Neural cell (in vitro differentiated cells): ENCODE data around the gene PTPRG. TPM values are rescaled to one million over a fixed set of nuclear protein-coding genes. Genes with fewer than 3 reads are reported as not detected.

Experiments
- H2AFZ ChIP-seq: fragments of 200-600, 300-800 bp; sonication (generic), shearing (Covaris generic); 2 replicates; pipeline ENCODE4 v1.6.0; 2014; ENCODE audit warnings: low read depth, mild to moderate bottlenecking, antibody characterized with exemption, low read length, moderate library complexity
- H3F3A ChIP-seq: fragments of 200-600 bp; shearing (Covaris generic); 2 replicates; pipeline ENCODE4 v1.6.1; 2016; ENCODE audit warnings: mild to moderate bottlenecking, moderate library complexity, mixed read lengths, antibody characterized with exemption, low read length; ENCODE audit not compliant: insufficient read depth, poor library complexity, severe bottlenecking
- H3K27ac ChIP-seq: fragments of 200-600, 300-800 bp; sonication (generic), shearing (Covaris generic); 2 replicates; pipeline ENCODE4 v1.5.1; 2014; ENCODE audit warnings: mild to moderate bottlenecking, low read length, moderate library complexity
- H3K27me3 ChIP-seq: fragments of 300-800, 200-600 bp; sonication (generic), shearing (Covaris generic); 2 replicates; pipeline ENCODE4 v1.6.0; 2014; ENCODE audit warnings: mild to moderate bottlenecking, low read depth, low read length, moderate library complexity; ENCODE audit not compliant: insufficient read depth
- H3K36me3 ChIP-seq: fragments of 300-800, 200-600 bp; sonication (generic), shearing (Covaris generic); 2 replicates; pipeline ENCODE4 v1.5.1; 2014; ENCODE audit warnings: mild to moderate bottlenecking, antibody characterized with exemption, low read length, moderate library complexity; ENCODE audit not compliant: insufficient read depth
- H3K4me2 ChIP-seq: fragments of 300-800, 200-600 bp; sonication (generic), shearing (Covaris generic); 2 replicates; pipeline ENCODE4 v1.6.0; 2014; ENCODE audit warnings: mild to moderate bottlenecking, low read length
- H3K4me3 ChIP-seq: fragments of 300-800, 200-600 bp; sonication (generic), shearing (Covaris generic); 2 replicates; pipeline ENCODE4 v1.5.1; 2014; ENCODE audit warnings: mild to moderate bottlenecking, low read length, moderate library complexity
- H3K79me2 ChIP-seq: fragments of 200-600 bp; shearing (Covaris generic); replicated peaks from 2 replicates; pipeline ENCODE4 v1.6.0; 2014; ENCODE audit warnings: mild to moderate bottlenecking, low read length, moderate library complexity; ENCODE audit not compliant: insufficient read depth
- H3K9ac ChIP-seq: fragments of 300-800, 200-600 bp; sonication (generic), shearing (Covaris generic); 2 replicates; pipeline ENCODE4 v1.6.1; 2016; ENCODE audit warnings: mild to moderate bottlenecking, low read length, mixed read lengths
- H3K9me2 ChIP-seq: fragments of 200-600 bp; shearing (Covaris generic); 2 replicates; pipeline ENCODE4 v1.6.1; 2016; ENCODE audit warnings: mild to moderate bottlenecking, low read length, mixed read lengths; ENCODE audit not compliant: insufficient read depth
- H3K9me3 ChIP-seq: fragments of 200-600, 300-800 bp; sonication (generic), shearing (Covaris generic); 2 replicates; pipeline ENCODE4 v1.6.1; 2016; ENCODE audit warnings: mild to moderate bottlenecking, mixed run types, low read length, moderate library complexity, mixed read lengths
- H4K20me1 ChIP-seq: fragments of 200-600 bp; shearing (Covaris generic); 2 replicates; pipeline ENCODE4 v1.6.1; 2016; ENCODE audit warnings: mild to moderate bottlenecking, mixed run types; ENCODE audit not compliant: insufficient read depth
- CTCF ChIP-seq: fragments of 450-650 bp; IDR thresholded peaks from 2 replicates; pipeline ENCODE4 v1.5.1; 2014; ENCODE audit warnings: antibody characterized with exemption, mild to moderate bottlenecking, moderate library complexity; ENCODE audit not compliant: poor library complexity, severe bottlenecking
- EP300 ChIP-seq: fragments of 450-650 bp; conservative IDR thresholded peaks from 2 replicates; pipeline ENCODE4 v1.6.1; 2014; ENCODE audit warnings: antibody characterized with exemption, mild to moderate bottlenecking, moderate library complexity; ENCODE audit not compliant: poor library complexity, severe bottlenecking
- EZH2 ChIP-seq: fragments of 200-600, 300-800 bp; shearing (Covaris generic), sonication (generic); IDR thresholded peaks from 2 replicates; pipeline ENCODE4 v1.6.1; 2014; ENCODE audit warnings: antibody characterized with exemption, low read length, borderline replicate concordance, mild to moderate bottlenecking; ENCODE audit not compliant: insufficient read depth, poor library complexity, severe bottlenecking
- MXI1 ChIP-seq: fragments of 450-650 bp; conservative IDR thresholded peaks from 2 replicates; pipeline ENCODE4 v1.6.1; 2014; ENCODE audit warnings: antibody characterized with exemption, mild to moderate bottlenecking; ENCODE audit not compliant: poor library complexity, severe bottlenecking
- POLR2AphosphoS5 ChIP-seq: IDR thresholded peaks from 2 replicates; pipeline ENCODE4 v1.6.1; 2012
- RAD21 ChIP-seq: fragments of 450-650 bp; conservative IDR thresholded peaks from 2 replicates; pipeline ENCODE4 v1.6.1; 2014; ENCODE audit warnings: antibody characterized with exemption, mild to moderate bottlenecking, moderate library complexity
- REST ChIP-seq: IDR thresholded peaks from 2 replicates; pipeline ENCODE4 v1.6.1; 2012; ENCODE audit warnings: borderline replicate concordance
- SMC3 ChIP-seq: fragments of 450-650 bp; conservative IDR thresholded peaks from 2 replicates; pipeline ENCODE4 v1.6.1; 2014; ENCODE audit warnings: antibody characterized with exemption, mild to moderate bottlenecking, moderate library complexity; ENCODE audit not compliant: poor library complexity
- TAF1 ChIP-seq: IDR thresholded peaks from 2 replicates; pipeline ENCODE4 v1.6.1; 2012; ENCODE audit warnings: low read depth
- polyA plus RNA-seq: library from polyadenylated mRNA; depleted of rRNA; stranded (reverse); fragments of >200 nt; gene quantifications from 2 replicates; pipeline ENCODE4 v1.2.3, GENCODE V29; 2014

Gene PTPRG
- polyA plus RNA-seq, 1 donor from 2014 or later, result 33.1 TPM

GRCh38 chr3:62253971-62254370 lies 692.6 kb downstream of the PTPRG start:
- H3K9me2 ChIP-seq, result no peaks in the 10 kb centered on the region
- H3F3A ChIP-seq, result no peaks in the 10 kb centered on the region
- H3K9me3 ChIP-seq, result no peaks in the 10 kb centered on the region
- H3K79me2 ChIP-seq, result no peaks in the 10 kb centered on the region
- H3K27me3 ChIP-seq, result no peaks in the 10 kb centered on the region
- no peak overlapping the region for H3K4me2 ChIP-seq
- no peak overlapping the region for H3K27ac ChIP-seq
- H3K4me3 ChIP-seq, result no peak overlapping the region
- no peaks in the 10 kb centered on the region for H4K20me1 ChIP-seq
- no peaks in the 10 kb centered on the region for H3K36me3 ChIP-seq
- H2AFZ ChIP-seq, result no peak overlapping the region
- TF ChIP-seq POLR2AphosphoS5 (no peak), EP300 (no peak), TAF1 (no peak), SMC3 (no peak), REST (no peak), EZH2 (no peak), CTCF (no peak), RAD21 (no peak), MXI1 (no peak)
- H3K9ac ChIP-seq, result no peak overlapping the region

- no peak for TF ChIP-seq MXI1
- TF ChIP-seq CTCF, result no peak
- no peak for TF ChIP-seq REST
- TF ChIP-seq POLR2AphosphoS5, result no peak
- TF ChIP-seq TAF1, result no peak
- TF ChIP-seq RAD21, result no peak
- TF ChIP-seq EZH2, result no peak
- TF ChIP-seq SMC3, result no peak
- no peak for TF ChIP-seq EP300
- Histone ChIP-seq H3K79me2 (no peaks in the 10 kb centered on the region), H2AFZ (no peak overlapping the region)
These were observed 694.4 kb downstream of the PTPRG start for GRCh38 chr3:62255758-62256157.

More at GRCh38 chr3:62255758-62256157, 694.4 kb downstream of the PTPRG start:
- Histone ChIP-seq H3K27ac (no peak overlapping the region), H3K4me2 (no peak overlapping the region), H3K9ac (no peak overlapping the region), H4K20me1 (no peaks in the 10 kb centered on the region), H3K4me3 (no peak overlapping the region), H3K9me2 (no peaks in the 10 kb centered on the region), H3K36me3 (no peaks in the 10 kb centered on the region), H3K9me3 (no peaks in the 10 kb centered on the region), H3K27me3 (no peaks in the 10 kb centered on the region), H3F3A (no peaks in the 10 kb centered on the region)
